ENCODE measurements around the gene CATSPER3.

- TF ChIP-seq POLR2A (IDR thresholded peaks at IDR 0.05) = no peak
- TF ChIP-seq CTCF (IDR thresholded peaks at IDR 0.05) = no peak
- no peak for TF ChIP-seq POLR2AphosphoS5 (IDR thresholded peaks at IDR 0.05)
Measured at GRCh38 chr5:135005076-135005475, 37.4 kb downstream of the CATSPER3 start.

Data from suprapubic skin (tissue), 4 donors.